GM18498 (cell line): Measurements from ENCODE around the gene RPS6KB1.
"Not testable (repeated sequence)": the region's sequence is repeated elsewhere in the genome, so short reads cannot be mapped to it uniquely, and the experiment has no call there.

Experiments used
- ATAC-seq: cut with Tn5 transposase; IDR thresholded peaks from one replicate; pipeline ENCODE4 v1.9.1; 2021; ENCODE audit warnings: mild to moderate bottlenecking, moderate library complexity; ENCODE audit not compliant: unreplicated experiment

RPS6KB1 gene

GRCh38 chr17:59892924-59893675, at the start of gene RPS6KB1, which contains the start of gene TUBD1:
TSS of gene RPS6KB1 (plus strand) at chr17:59893121. CDS start at chr17:59893185, 64 bp downstream.
TSS of gene TUBD1 (minus strand) at chr17:59892943. CDS start at chr17:59891002, 1,941 bp downstream.
- ATAC-seq = peak; percentile 91

GRCh38 chr17:59844884-59845594, 47.9 kb upstream of the RPS6KB1 start:
- ATAC-seq = no peak

- ATAC-seq = no peak
Observed at GRCh38 chr17:59845595-59846393, 47.1 kb upstream of the RPS6KB1 start.

DNA sequence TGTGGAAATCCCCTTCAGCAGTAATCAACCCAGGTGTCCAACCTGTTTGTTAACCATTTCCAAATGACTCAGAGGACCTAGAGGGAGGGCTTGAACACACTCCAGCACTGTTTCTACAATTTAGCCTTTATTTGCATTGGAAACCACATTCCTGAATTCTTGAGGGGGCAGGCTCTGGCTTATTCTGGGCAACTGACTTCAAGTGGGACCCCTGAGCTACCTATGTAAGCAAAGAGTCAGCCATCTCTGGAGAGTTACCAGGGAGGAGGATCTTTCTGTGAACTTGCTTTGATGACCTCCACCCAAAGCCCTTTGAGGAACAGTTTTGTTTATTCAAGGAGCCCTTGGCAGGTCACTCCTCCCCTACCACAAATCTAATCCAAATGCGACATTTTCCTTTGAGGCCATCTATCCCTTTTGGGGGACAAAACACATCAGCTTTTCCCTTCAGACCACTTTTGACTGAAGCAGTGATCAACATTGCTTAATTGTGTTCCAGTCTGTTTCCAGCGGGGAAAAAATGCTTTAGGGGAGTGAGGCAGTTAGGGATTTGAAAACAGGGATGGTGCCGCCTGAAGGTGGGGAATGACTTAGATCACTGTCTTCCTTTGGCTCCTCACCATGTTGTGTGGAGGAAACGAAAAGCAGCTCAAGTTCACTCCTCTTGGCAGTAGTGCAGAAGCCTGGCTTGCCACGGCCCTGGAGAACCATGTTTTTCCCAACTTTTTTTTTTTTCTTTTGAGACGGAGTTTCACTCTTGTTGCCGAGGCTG, 46.3 kb upstream of the RPS6KB1 start:
- peak; percentile 43 for ATAC-seq

- ATAC-seq = no peak
Observed at GRCh38 chr17:59848385-59848668, 44.6 kb upstream of the RPS6KB1 start.

DNA sequence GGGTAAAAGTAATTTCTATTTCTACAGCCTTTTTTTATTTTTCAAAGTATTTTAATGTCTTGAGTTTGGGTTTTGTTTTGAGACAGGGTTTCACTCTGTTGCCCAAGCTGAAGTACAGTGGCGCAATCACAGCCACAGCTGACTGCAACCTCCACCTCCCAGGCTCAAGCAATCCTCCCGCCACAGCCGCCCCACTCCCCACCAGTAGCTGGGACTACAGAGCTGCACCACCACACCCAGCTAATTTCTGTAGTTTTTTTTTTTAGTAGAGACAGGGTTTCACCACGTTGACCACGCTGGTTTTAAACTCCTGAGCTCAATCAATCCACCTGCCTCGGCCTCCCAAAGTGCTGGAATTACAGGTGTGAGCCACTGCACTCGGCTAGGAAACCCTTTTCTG, 44.1 kb upstream of the RPS6KB1 start:
- ATAC-seq = peak; percentile 35

GRCh38 chr17:59850311-59850710, 42.6 kb upstream of the RPS6KB1 start:
- ATAC-seq = not testable (repeated sequence)

DNA sequence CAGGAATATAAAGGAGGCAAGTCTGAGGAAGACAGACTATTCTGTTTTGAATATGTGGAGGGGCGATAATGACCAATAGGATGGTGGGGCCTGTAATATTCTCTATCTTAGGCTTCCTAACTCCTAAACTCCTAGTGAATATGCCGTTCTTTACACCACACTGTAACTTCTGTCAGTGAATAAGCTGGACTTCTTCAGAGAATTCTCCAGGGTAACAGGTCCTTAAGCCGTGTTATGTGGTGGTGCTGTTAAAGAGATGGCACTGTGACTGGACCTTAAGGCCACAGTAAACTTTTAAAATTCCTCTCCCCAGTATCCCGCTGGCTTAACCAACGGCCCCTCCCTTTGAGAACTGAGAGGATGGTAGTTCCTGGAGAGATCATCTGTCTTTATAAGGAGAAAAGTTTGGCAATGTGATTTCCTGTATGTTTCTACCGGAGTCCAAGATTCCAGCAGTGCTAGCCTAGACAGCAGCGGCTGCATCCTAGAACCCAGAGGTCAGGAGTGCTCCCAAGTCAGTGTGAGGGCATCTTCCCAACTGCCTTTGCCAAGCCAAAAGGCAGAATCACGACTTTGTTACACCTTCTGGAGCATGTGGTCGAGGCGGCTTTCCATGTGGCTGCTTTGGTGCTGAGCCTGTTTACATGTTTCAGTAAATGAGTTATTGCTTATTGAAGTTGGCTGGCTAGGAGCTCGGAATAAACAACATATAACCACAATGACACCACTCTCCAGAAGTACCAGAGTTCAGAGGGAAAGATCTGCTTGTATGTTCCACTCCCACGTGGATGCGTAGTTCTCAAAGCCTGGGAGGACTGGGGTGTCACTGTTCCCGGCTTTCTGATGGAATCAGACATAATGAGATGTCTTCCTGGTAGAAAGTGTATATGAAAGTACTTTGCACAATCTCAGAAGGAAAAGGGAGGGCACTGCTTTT, 41.2 kb upstream of the RPS6KB1 start:
- ATAC-seq = no peak

DNA sequence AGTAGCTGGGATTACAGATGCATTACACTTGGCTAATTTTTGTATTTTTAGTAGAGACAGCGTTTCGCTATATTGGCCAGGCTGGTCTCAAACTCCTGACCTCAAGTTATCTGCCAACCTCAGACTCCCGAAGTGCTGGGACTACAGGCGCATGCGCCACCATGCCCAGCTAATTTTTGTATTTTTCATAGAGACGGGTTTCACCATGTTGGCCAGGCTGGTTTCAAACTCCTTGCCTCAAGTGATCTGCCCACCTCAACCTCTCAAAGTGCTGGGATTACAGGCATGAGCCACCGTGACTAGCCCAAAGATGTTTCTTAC, 40.1 kb upstream of the RPS6KB1 start:
- ATAC-seq = not testable (repeated sequence)

DNA sequence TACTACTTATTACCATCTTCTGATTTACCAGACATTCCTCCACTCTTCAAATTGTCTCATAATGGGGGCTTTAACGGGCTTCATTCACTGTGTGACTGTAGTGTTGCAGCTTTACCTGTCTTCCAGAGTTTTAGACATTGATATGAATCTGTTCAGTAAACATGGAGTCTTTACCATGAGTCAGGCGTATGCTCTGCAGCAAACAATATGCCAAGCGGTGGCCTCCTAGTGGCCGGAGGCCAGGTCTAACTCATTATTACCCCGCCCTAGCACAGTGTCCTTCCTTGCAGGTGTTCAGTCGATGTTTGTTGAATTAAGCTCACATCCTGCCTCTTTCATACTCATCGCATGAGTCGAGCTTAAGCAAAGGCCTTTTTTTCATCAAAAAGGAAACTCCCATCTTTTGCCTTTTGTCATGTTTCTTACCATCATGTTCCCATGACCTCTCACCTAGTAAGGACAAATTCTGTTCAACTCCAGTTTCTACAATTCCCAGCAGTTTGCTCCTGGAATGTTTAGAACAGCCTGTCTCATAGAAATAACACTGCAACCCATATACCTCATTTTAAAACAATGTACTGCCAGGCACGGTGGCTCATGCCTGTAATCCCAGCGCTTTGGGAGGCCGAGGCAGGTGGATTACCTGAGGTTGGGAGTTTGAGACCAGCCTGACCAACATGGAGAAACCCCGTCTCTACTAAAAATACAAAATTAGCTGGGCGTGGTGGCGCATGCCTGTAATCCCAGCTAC, 39.6 kb upstream of the RPS6KB1 start:
- no peak for ATAC-seq

DNA sequence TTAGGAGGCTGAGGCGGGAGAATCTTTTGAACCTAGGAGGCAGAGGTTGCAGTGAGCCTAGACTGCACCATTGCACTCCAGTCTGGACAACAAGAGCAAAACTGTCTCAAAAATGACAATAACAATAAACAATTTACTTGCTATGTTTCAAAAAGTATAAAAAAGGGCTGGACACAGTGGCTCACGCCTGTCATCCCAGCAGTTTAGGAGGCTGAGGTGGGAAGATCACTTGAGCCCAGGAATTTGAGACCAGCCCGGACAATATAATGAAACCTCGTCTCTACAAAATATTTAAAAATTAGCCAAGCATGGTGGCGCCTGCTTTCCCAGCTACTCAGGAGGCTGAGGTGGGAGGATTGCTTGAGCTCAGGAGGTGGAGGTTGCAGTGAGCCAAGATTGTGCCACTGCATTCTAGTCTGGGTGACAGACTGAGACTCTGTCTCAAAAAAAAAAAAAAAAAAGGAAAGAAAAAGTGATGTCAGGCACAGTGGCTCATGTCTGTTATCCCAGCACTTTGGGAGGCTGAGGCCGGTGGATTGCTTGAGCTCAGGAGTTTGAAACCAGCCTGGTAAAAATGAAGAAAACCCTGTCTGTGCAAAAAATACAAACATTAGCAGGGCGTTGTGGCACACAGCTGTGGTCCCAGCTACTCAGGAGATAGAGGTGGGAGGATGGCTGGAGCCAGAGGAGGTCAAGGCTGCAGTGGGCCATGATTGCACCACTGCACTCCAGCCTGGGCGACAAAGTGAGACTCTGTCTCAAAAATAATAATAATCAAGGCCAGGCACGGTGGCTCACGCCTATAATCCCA, 38.8 kb upstream of the RPS6KB1 start:
- not testable (repeated sequence) for ATAC-seq

- ATAC-seq = no peak
Observed at GRCh38 chr17:59856859-59857794, 35.8 kb upstream of the RPS6KB1 start.

DNA sequence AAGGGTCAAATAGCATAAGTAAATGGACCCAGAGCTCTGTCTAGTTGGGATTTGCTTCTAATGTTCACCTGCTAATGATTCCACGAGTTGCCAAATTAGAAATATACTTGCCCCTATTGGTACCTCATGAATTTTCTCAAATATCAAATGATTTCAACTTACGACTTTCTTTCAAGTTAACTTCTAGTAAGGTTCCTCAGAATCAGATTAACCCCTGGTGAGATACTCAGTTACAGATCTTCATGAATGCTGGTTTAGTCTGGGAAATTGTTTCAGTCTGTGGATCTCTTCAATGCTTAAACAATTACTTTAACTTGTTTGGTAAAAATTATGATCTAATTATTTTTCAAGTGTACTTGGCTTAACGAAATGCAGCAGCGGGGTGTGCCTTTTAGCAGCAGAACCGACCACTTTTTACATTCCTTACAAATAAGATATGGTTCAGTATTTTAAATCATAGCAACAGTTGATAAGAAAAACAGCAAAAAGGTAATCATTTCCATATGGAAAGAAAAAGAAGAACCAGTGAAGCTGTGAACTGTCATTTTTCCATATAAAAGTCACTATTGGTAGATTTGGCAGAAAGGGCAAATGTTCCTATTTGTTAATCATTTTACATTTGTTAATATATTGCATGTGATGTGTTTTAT, 34.6 kb upstream of the RPS6KB1 start:
- no peak for ATAC-seq

GRCh38 chr17:59858932-59859331, 34.0 kb upstream of the RPS6KB1 start:
- ATAC-seq = no peak

DNA sequence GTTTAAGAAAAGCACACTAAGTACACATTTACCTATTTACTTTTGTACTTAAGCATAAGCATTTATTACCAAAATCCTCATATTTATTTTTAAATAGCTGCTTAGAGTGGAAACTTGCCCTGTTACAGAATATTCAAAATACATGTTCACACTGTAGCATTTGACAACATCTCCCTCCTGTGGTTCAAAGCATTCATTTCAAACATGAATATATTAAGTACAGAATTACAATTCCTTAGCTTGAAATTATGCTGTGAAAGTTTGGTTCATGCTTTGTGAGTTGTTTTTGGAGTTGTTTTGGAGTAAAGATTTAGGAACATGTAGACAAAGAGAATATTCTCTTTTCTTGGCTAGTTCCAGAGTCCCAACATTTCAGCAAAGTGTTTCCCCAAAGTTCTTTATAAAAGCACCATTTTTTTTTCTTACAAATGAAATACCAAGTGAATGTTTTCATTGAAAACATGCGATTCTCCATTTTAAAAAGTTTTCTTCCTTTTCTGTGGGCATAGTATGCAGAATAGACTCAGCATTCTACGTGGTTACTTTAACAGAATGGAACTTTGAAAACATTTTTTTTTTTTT, 33.4 kb upstream of the RPS6KB1 start:
- ATAC-seq = no peak

DNA sequence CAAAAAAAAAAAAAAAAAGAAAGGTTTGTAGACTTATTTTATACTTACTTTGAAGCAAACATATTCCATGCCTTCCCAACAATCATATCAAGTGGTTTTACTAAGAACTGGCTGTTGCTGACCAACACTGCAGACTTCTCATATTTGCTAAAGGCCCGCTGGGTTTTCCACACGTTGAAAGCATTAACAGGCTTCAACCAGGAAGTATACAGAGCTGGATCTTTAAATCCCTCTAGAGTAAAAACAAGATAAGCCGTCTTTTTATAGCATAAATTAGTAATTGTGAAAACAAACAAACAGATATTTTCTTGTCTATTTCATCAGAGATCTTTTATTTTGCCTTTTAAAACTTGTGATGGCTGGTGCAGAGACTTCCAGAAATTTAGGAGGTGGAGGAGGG, 29.3 kb upstream of the RPS6KB1 start:
- ATAC-seq = no peak

- ATAC-seq = no peak
Observed at GRCh38 chr17:59869941-59870218, 23.0 kb upstream of the RPS6KB1 start.
